KMS-11 (cell line): ENCODE data around the gene IRF4.

Experiments used
- H2AFZ ChIP-seq: fragments of 200-600 bp; sonication (generic); 2 replicates; pipeline ENCODE4 v1.6.1; 2016; ENCODE audit warnings: antibody characterized with exemption, mixed run types, low read depth
- H3K27ac ChIP-seq: fragments of 200-600 bp; sonication (generic); 2 replicates; pipeline ENCODE4 v1.6.1; 2016; ENCODE audit warnings: mild to moderate bottlenecking, mixed run types
- H3K27me3 ChIP-seq: fragments of 200-600 bp; sonication (generic); 2 replicates; pipeline ENCODE4 v1.6.1; 2017; ENCODE audit warnings: mild to moderate bottlenecking, low read depth, mixed run types, moderate library complexity; ENCODE audit not compliant: insufficient read depth
- H3K36me3 ChIP-seq: fragments of 200-600 bp; sonication (generic); 2 replicates; pipeline ENCODE4 v1.6.1; 2017; ENCODE audit warnings: mild to moderate bottlenecking, mixed run types; ENCODE audit not compliant: insufficient read depth
- H3K4me1 ChIP-seq: fragments of 200-600 bp; sonication (generic); 2 replicates; pipeline ENCODE4 v1.6.1; 2016; ENCODE audit warnings: mild to moderate bottlenecking, low read depth, mixed run types; ENCODE audit not compliant: poor library complexity, severe bottlenecking
- H3K4me2 ChIP-seq: fragments of 200-600 bp; sonication (generic); 2 replicates; pipeline ENCODE4 v1.7.0; 2016; ENCODE audit warnings: mild to moderate bottlenecking, mixed run types
- H3K4me3 ChIP-seq: fragments of 200-600 bp; sonication (generic); IDR thresholded peaks from 2 replicates; pipeline ENCODE4 v1.6.1; 2017; ENCODE audit warnings: low read depth, low read length, mixed read lengths; ENCODE audit not compliant: insufficient read depth
- H3K79me2 ChIP-seq: fragments of 200-600 bp; sonication (generic); 2 replicates; pipeline ENCODE4 v1.6.1; 2016; ENCODE audit warnings: low read depth, mixed run types; ENCODE audit not compliant: insufficient read depth
- H3K9ac ChIP-seq: fragments of 200-600 bp; sonication (generic); 2 replicates; pipeline ENCODE4 v1.6.1; 2016; ENCODE audit warnings: mild to moderate bottlenecking, mixed run types
- H4K20me1 ChIP-seq: fragments of 200-600 bp; sonication (generic); 2 replicates; pipeline ENCODE4 v1.6.1; 2016; ENCODE audit warnings: mild to moderate bottlenecking, mixed run types; ENCODE audit not compliant: insufficient read depth
- CTCF ChIP-seq: fragments of 200-600 bp; sonication (generic); conservative IDR thresholded peaks from 2 replicates; pipeline ENCODE4 v1.6.1; 2017; ENCODE audit warnings: low read depth, mild to moderate bottlenecking, antibody characterized with exemption, low read length, moderate library complexity, mixed read lengths

IRF4 gene

GRCh38 chr6:455006-455585, 63.5 kb downstream of the IRF4 start:
- no peaks in the 10 kb centered on the region for H3K36me3 ChIP-seq
- H3K27ac ChIP-seq = no peak overlapping the region
- H3K79me2 ChIP-seq = no peaks in the 10 kb centered on the region
- H3K27me3 ChIP-seq = no peaks in the 10 kb centered on the region
- no peak overlapping the region for H3K4me2 ChIP-seq
- H3K9ac ChIP-seq = no peak overlapping the region
- no peaks in the 10 kb centered on the region for H4K20me1 ChIP-seq
- no peak for TF ChIP-seq CTCF
- no peaks in the 10 kb centered on the region for H3K4me1 ChIP-seq
- H3K4me3 ChIP-seq = no peak overlapping the region
- no peak overlapping the region for H2AFZ ChIP-seq

GRCh38 chr6:455835-456234, 64.3 kb downstream of the IRF4 start:
- H3K4me2 ChIP-seq = no peak overlapping the region
- no peak overlapping the region for H3K9ac ChIP-seq
- H3K79me2 ChIP-seq = no peaks in the 10 kb centered on the region
- no peak for TF ChIP-seq CTCF
- H3K27ac ChIP-seq = no peak overlapping the region
- no peaks in the 10 kb centered on the region for H3K27me3 ChIP-seq
- H3K4me1 ChIP-seq = no peaks in the 10 kb centered on the region
- H3K36me3 ChIP-seq = no peaks in the 10 kb centered on the region
- H3K4me3 ChIP-seq = no peak overlapping the region
- H4K20me1 ChIP-seq = no peaks in the 10 kb centered on the region
- H2AFZ ChIP-seq = no peak overlapping the region

- no peaks in the 10 kb centered on the region for H3K27me3 ChIP-seq
- TF ChIP-seq CTCF = no peak
- H3K4me2 ChIP-seq = no peak overlapping the region
- no peak overlapping the region for H3K4me3 ChIP-seq
- H2AFZ ChIP-seq = no peak overlapping the region
- H3K36me3 ChIP-seq = no peaks in the 10 kb centered on the region
- no peak overlapping the region for H3K9ac ChIP-seq
- H3K27ac ChIP-seq = no peak overlapping the region
- no peaks in the 10 kb centered on the region for H3K79me2 ChIP-seq
- H3K4me1 ChIP-seq = no peaks in the 10 kb centered on the region
- no peaks in the 10 kb centered on the region for H4K20me1 ChIP-seq
These were observed 64.9 kb downstream of the IRF4 start for GRCh38 chr6:456358-456867.

GRCh38 chr6:456887-457286, 65.3 kb downstream of the IRF4 start:
- H4K20me1 ChIP-seq = no peaks in the 10 kb centered on the region
- no peaks in the 10 kb centered on the region for H3K36me3 ChIP-seq
- no peak for TF ChIP-seq CTCF
- H3K27me3 ChIP-seq = no peaks in the 10 kb centered on the region
- H3K79me2 ChIP-seq = no peaks in the 10 kb centered on the region
- H3K4me3 ChIP-seq = no peak overlapping the region
- no peak overlapping the region for H3K27ac ChIP-seq
- H3K4me1 ChIP-seq = no peaks in the 10 kb centered on the region
- no peak overlapping the region for H3K9ac ChIP-seq
- no peak overlapping the region for H2AFZ ChIP-seq
- H3K4me2 ChIP-seq = no peak overlapping the region
